Measurements from ENCODE around the gene EDEM1.

EDEM1 gene

GRCh38 chr3:5201536-5201935 is 14.0 kb downstream of the EDEM1 start:
- no peak for DNase-seq

- DNase-seq, result no peak
Observed at GRCh38 chr3:5202222-5202621, 14.7 kb downstream of the EDEM1 start.

GRCh38 chr3:5205165-5205941 is 17.8 kb downstream of the EDEM1 start:
- DNase-seq, result no peak

GRCh38 chr3:5210926-5211325 is 23.4 kb downstream of the EDEM1 start:
- no peak for DNase-seq

- no peak for DNase-seq
Observed at GRCh38 chr3:5212628-5213573, 25.4 kb downstream of the EDEM1 start.

- no peak for DNase-seq
Observed at GRCh38 chr3:5213574-5213966, 26.1 kb downstream of the EDEM1 start.

- no peak for DNase-seq
Observed at GRCh38 chr3:5214352-5214751, 26.8 kb downstream of the EDEM1 start.

GRCh38 chr3:5217824-5218595 is 30.5 kb downstream of the EDEM1 start:
- DNase-seq, result no peak

- no peak for DNase-seq
Observed at GRCh38 chr3:5218815-5219214, 31.3 kb downstream of the EDEM1 start.

GRCh38 chr3:5219216-5219615 is 31.7 kb downstream of the EDEM1 start:
- no peak for DNase-seq

GRCh38 chr3:5220193-5220592 is 32.7 kb downstream of the EDEM1 start:
- DNase-seq, result no peak

- DNase-seq, result no peak
Observed at GRCh38 chr3:5220667-5221431, 33.3 kb downstream of the EDEM1 start.

- DNase-seq, result no peak
Observed at GRCh38 chr3:5221701-5222100, 34.2 kb downstream of the EDEM1 start.

- DNase-seq, result no peak
Observed at GRCh38 chr3:5222283-5223005, 34.9 kb downstream of the EDEM1 start.

GRCh38 chr3:5226783-5227182 is 39.3 kb downstream of the EDEM1 start:
- DNase-seq, result no peak

- no peak for DNase-seq
Observed at GRCh38 chr3:5227812-5228211, 40.3 kb downstream of the EDEM1 start.

GRCh38 chr3:5229414-5229813 is 41.9 kb downstream of the EDEM1 start:
- no peak for DNase-seq

GRCh38 chr3:5231074-5231473 is 43.6 kb downstream of the EDEM1 start:
- DNase-seq, result no peak

- DNase-seq, result no peak
Observed at GRCh38 chr3:5231487-5231886, 44.0 kb downstream of the EDEM1 start.

- no peak for DNase-seq
Observed at GRCh38 chr3:5232570-5232969, 45.1 kb downstream of the EDEM1 start.

GRCh38 chr3:5233026-5233425 is 45.5 kb downstream of the EDEM1 start:
- DNase-seq, result no peak

GRCh38 chr3:5235655-5236054 is 48.1 kb downstream of the EDEM1 start:
- DNase-seq, result no peak
